RCC 7860 (cell line): ENCODE measurements around the gene RGS19.
A peak's percentile ranks its signal among the peaks of the same experiment; 100 is the strongest.

Experiments
- DNase-seq: peaks from one replicate; pipeline ENCODE4 v3.0.0-alpha.2; 2015; ENCODE audit warnings: low spot score
- FAIRE-seq: peaks from 2 replicates; lab custom pipeline; 2012; peaks lifted over from hg19 to GRCh38; lab: Jason Lieb, UNC

Gene RGS19

DNA sequence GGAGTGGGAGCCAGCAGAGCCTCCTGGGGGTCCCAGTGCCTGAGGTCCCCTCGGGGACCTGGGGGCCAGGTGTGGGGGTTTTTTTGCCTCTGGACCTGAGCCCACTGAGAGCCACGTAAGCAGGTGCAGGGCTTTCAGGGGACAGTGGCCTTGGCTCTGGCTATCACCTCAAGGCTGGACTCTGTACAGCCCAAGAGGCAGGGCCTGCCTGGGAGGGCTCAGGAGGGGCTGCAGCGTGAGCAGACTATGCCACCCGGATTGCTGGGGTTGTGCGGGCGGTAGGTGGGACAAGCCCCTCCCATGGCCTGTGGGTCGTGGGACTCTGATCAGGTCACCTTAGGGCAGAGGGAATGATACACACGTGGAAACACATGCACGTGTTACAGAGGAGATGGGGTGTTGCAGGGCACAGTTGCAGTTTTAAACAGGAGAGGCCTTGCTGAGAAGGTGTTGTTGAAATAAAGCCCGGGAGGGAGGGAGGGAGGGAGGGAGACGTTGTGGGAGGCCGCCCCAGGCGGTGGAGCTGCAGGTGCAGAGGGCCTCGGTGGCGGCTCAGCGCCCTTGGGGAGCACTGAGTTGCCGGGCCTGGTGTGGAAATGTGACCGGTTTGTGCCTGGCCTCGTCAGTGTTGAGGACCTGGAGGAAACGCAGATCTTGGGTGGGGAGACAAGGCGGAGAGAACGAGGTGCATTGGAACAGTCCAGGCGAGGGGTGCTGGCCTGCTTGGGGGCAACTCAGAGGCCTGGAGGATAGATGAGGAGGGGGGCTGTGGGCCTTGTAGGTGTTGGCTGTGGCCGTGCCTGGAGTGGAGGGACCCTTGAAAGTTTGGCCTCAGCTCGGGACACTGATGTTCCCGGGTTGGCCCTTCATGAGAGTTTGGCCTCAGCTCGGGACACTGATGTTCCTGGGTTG lies 14.0 kb downstream of the RGS19 start:
- FAIRE-seq: no peak
- no peak for DNase-seq

DNA sequence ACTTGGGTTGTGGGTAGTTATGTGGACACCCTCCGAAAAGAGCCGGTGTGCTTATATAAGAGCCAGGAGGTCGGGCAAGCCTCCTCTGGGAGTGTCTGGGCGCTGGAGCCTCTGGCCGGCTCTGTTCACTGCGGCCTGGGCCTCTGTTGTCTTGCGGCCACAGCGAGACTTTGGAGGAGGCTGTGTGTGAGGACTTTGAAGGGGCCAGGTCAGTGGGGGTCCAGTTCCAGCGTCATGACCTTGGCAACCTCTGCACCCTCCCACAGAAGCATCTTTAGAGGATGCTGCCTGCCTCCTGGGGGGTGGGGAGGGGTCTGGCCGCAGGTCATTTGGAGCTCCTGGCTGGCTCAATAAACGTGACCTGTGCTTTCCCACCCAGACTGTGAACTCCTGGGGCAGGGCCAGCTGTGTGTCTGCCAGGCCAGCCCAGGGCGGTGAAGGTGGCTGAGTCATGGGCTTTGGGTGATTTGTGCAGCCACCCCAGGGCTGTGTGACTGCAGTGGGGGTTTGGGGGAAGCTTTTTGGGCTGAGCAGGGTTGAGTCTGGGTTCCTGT lies 15.1 kb downstream of the RGS19 start:
- FAIRE-seq: peak; percentile 77
- DNase-seq: peak; percentile 69

GRCh38 chr20:64063389-64064144 lies 15.8 kb downstream of the RGS19 start:
- FAIRE-seq: no peak
- no peak for DNase-seq

GRCh38 chr20:64062596-64063388 lies 16.5 kb downstream of the RGS19 start, which contains the start of gene TCEA2:
TCEA2 (plus strand) TSS chr20:64063198; CDS start chr20:64063313, 115 bp downstream.
- no peak for FAIRE-seq
- peak; percentile 83 for DNase-seq

- no peak for DNase-seq
- FAIRE-seq: no peak
Observed at GRCh38 chr20:64062276-64062595, 17.1 kb downstream of the RGS19 start.

GRCh38 chr20:64058536-64058935 lies 20.8 kb downstream of the RGS19 start:
- FAIRE-seq (no peak), DNase-seq (peak; percentile 48)

- no peak for FAIRE-seq
- peak; percentile 40 for DNase-seq
Observed at GRCh38 chr20:64057628-64058498, 21.5 kb downstream of the RGS19 start.

GRCh38 chr20:64056889-64057627 lies 22.3 kb downstream of the RGS19 start:
- no peak for FAIRE-seq
- no peak for DNase-seq

GRCh38 chr20:64056639-64056888 lies 22.8 kb downstream of the RGS19 start:
- no peak for FAIRE-seq
- DNase-seq: no peak

DNA sequence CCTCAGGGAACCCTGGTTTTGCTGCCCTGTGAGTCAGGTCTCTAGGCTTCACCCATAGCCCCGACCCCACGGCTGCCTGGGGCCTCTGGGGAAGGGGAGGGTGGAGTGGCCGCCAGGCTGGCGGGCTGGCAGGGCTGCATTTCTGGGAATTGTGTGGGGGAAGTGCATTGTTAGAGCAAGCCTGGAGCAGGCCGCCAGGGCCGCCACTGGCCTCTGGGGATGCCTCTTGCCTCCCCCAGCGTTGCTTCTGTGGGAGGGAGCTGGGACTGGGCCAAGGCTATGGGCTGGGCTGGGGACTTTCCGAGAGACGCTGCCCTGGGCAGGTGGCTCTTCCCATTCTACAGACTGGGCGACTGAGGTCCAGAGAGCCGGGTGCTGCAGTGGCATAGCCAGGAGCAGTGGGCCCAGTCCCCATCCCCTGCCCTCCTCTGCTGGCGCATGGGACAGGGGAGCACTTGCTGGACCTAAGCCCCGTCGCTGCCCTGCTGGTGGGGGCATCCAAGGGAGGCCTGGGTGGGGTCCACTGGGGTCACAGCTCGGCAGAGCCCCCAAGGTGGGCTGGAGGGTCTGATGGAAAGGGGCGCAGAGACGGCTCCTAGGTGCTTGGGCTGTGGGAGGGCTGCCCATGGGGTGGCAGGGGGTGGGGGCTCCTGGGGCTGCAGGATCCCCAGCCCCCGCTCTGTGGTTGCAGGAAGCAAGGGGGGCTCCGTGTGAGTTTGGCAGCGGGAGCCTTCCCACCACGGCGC lies 23.3 kb downstream of the RGS19 start:
- DNase-seq: peak; percentile 43
- no peak for FAIRE-seq

DNA sequence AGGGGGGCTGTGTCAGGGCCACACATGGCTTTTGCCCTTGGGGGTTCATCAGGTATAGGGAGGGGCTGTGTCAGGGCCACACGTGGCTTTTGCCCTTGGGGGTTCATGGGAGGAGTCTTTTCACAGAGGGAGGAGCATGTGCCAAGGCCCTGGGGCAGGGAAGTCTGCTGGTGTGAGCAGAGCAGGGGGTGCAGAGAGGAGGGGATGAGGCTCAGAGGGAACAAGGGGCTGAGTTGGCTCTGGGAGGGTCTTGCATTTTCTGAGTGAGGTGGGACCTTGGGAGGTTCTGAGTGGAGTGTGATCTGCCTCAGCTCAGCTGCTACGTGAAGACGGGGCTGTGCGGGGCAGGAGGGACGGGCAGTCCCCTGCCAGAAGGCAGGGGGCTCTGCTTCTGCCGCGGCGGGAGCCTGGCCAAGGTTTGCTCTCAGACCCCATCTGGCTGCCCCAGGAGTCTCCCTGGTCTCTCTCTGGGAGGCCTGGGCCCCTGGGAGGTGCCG lies 23.9 kb downstream of the RGS19 start:
- DNase-seq (no peak), FAIRE-seq (no peak)

DNA sequence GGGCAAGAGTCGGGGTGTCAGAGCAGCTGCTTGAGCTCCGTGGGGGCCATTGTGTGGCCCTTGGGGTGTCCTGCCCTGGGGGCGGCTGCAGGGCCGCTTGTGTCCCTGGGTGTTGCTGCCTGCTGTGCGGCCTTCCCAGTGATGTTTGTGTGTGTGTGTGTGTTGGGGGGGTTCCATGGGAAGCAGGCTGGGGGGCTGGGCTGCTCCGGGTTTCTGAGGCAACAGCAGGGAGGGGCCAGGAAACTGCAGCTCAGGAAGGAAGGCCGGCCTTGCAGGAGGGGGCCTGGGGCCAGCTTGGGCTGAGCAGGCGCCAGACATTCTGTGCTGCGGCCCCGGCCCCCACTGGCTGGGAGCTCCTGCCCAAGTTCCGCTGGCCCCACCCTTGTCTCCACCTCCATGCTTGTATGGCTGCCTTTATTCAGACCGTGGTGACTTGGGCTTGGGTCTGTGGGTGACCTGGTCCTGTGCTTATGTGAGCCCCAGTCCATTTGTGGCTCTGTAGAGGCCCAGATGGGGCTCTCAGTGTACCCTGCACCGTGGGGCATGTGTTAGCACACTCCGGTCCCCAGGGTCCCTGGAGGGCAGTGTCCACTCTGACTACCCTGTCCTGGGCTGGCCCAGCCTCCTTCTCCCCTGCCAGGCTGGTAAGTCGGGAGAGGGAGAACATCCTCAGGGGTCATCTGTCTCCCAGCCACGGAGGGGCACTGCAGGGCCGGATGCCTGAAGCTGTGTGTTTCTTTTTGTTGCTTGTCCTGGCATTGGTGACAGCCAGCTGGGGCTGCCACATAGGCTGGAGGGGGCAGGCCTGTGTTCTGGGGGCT lies 25.3 kb downstream of the RGS19 start:
- peak; percentile 41 for DNase-seq
- FAIRE-seq: no peak

DNA sequence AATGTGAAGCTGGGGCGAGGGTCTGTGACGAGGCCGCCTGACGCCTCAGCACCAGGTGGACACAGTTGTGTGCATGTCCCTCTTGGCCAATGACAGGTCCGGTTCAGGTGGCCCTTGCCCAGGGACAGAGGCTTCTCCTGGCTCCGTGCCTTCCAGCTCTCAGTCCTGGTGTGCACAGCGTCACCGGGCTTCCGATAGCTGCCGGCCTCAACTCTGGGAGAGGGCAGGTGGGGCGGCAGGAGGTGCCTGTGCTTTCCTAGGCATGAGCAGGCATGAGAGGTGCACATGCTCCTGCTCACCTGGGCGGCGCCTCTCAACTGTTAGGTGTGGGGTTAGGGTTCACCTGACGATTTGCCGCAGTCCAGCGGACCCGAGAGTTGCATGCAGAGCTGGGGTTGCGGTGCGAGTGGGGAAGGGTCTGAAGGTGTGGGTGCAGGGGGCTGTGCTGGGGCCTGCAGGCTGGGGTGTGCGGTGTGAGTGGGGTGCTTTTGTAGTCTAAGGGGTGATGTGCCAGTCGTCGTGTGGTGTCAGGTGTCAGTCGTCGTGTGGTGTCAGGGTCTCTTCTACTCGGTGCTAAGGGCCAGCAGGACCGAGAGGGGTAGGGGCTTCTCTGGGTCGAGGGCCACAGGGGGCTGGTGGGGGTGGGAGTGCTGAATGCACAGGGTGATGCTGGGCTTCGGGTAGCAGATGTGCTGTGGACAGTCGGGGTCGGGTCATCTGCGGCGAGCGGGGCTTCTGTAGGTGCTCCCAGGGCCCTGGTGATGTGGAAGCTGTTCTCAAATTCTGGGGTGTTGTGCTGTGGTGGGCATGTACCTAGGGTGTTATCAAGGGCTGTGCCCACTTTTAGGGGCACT lies 26.1 kb downstream of the RGS19 start:
- FAIRE-seq (no peak), DNase-seq (no peak)

- DNase-seq (no peak), FAIRE-seq (no peak)
Observed at GRCh38 chr20:64052326-64052722, 27.0 kb downstream of the RGS19 start.

GRCh38 chr20:64051561-64052325 lies 27.6 kb downstream of the RGS19 start:
- DNase-seq (no peak), FAIRE-seq (no peak)

- FAIRE-seq: no peak
Observed at GRCh38 chr20:64051033-64051452, 28.3 kb downstream of the RGS19 start.

More at GRCh38 chr20:64051033-64051452, 28.3 kb downstream of the RGS19 start:
- no peak for DNase-seq
